IMR-90 (cell line): ENCODE results near the gene ADAT1. TPM values are rescaled to one million over a fixed set of nuclear protein-coding genes. Genes with fewer than 3 reads are reported as not detected.

ENCODE experiments used
- ATAC-seq: fragments of 200-7000 bp; cut with Tn5 transposase; 2 replicates; pipeline ENCODE4 v1.9.1; 2020; ENCODE audit warnings: low read depth, mild to moderate bottlenecking, moderate library complexity
- BruUV-seq: library from RNA; stranded (reverse); fragments of 400-500 nt; replicated peaks from 2 replicates; lab custom pipeline; 2021; lab: Mats Ljungman, UMichigan
- CTCF ChIA-PET: fragments of 300-600 bp; formaldehyde crosslinking; extraction: SDS; loops from one replicate; lab custom pipeline; 2021; ENCODE audit warnings: antibody characterized with exemption; lab: Yijun Ruan, JAX
- POLR2A ChIA-PET: fragments of 300-600 bp; sonication (Branson Sonifier 250); formaldehyde crosslinking; loops from one replicate; lab custom pipeline; 2022; ENCODE audit warnings: antibody characterized with exemption; ENCODE audit not compliant: unreplicated experiment; lab: Charles Lee
- DNase-seq: peaks from one replicate; pipeline ENCODE4 v3.0.0; 2013
- H2AFZ ChIP-seq: replicated peaks from 2 replicates; pipeline ENCODE3; 2013; ENCODE audit warnings: low read length, mild to moderate bottlenecking; ENCODE audit not compliant: poor library complexity
- H2AK5ac ChIP-seq: 2 replicates; pipeline ENCODE4 v1.6.1; 2013; ENCODE audit warnings: low read depth, low read length, inconsistent platforms
- H2AK9ac ChIP-seq: replicated peaks from 2 replicates; pipeline ENCODE3; 2013; ENCODE audit warnings: mild to moderate bottlenecking, low read depth, low read length, moderate library complexity; ENCODE audit not compliant: poor library complexity
- H2BK120ac ChIP-seq: 2 replicates; pipeline ENCODE4 v1.6.1; 2013; ENCODE audit warnings: low read depth, low read length, inconsistent platforms
- H2BK15ac ChIP-seq: 3 replicates; pipeline ENCODE4 v1.6.1; 2013; ENCODE audit warnings: low read depth, low read length, inconsistent platforms
- H2BK20ac ChIP-seq: 2 replicates; pipeline ENCODE4 v1.6.1; 2013; ENCODE audit warnings: low read depth, mild to moderate bottlenecking, inconsistent platforms, low read length, moderate library complexity
- H2BK5ac ChIP-seq: 2 replicates; pipeline ENCODE4 v1.6.1; 2013; ENCODE audit warnings: mild to moderate bottlenecking, low read depth, low read length, inconsistent platforms; ENCODE audit not compliant: poor library complexity, severe bottlenecking
- H3K14ac ChIP-seq: replicated peaks from 2 replicates; pipeline ENCODE4 v1.6.1; 2013; ENCODE audit warnings: low read depth, low read length, inconsistent platforms
- H3K18ac ChIP-seq: 2 replicates; pipeline ENCODE4 v1.6.1; 2013; ENCODE audit warnings: low read depth, low read length, control low read depth
- H3K23ac ChIP-seq: 2 replicates; pipeline ENCODE4 v1.6.1; 2013; ENCODE audit warnings: low read depth, low read length, inconsistent platforms
- H3K27ac ChIP-seq: 2 replicates; pipeline ENCODE4 v1.5.1; 2013; ENCODE audit warnings: mild to moderate bottlenecking, control low read depth, low read length; ENCODE audit not compliant: insufficient read depth
- H3K27me3 ChIP-seq: 2 replicates; pipeline ENCODE4 v1.6.1; 2013; ENCODE audit warnings: low read length; ENCODE audit not compliant: control insufficient read depth, insufficient read depth
- H3K36me3 ChIP-seq: 2 replicates; pipeline ENCODE4 v1.6.1; 2013; ENCODE audit warnings: low read length, mixed read lengths; ENCODE audit not compliant: control insufficient read depth, insufficient read depth
- H3K4ac ChIP-seq: 2 replicates; pipeline ENCODE4 v1.6.1; 2013; ENCODE audit warnings: low read depth, low read length, inconsistent platforms
- H3K4me1 ChIP-seq: 2 replicates; pipeline ENCODE4 v1.6.1; 2013; ENCODE audit warnings: low read length, mixed read lengths; ENCODE audit not compliant: control insufficient read depth, insufficient read depth
- H3K4me2 ChIP-seq: 2 replicates; pipeline ENCODE4 v1.6.1; 2013; ENCODE audit warnings: low read depth, mild to moderate bottlenecking, control low read depth, low read length, moderate library complexity
- H3K4me3 ChIP-seq: 2 replicates; pipeline ENCODE4 v1.5.1; 2013; ENCODE audit warnings: low read depth, mild to moderate bottlenecking, control low read depth, low read length, moderate library complexity; ENCODE audit not compliant: insufficient read depth
- H3K56ac ChIP-seq: 2 replicates; pipeline ENCODE4 v1.6.1; 2013; ENCODE audit warnings: low read length, inconsistent platforms; ENCODE audit not compliant: insufficient read depth; ENCODE audit errors: extremely low read depth
- H3K79me1 ChIP-seq, 2 experiments: 2 replicates each; pipeline ENCODE4 v1.6.1; 2013; ENCODE audit warnings: low read length in 2 of 2, inconsistent platforms in 1 of 2, low read depth in 1 of 2
- H3K9ac ChIP-seq: 2 replicates; pipeline ENCODE4 v1.6.1; 2013; ENCODE audit warnings: low read depth, low read length, control low read depth
- H3K9me1 ChIP-seq: 2 replicates; pipeline ENCODE4 v1.6.1; 2013; ENCODE audit warnings: low read length, inconsistent platforms; ENCODE audit not compliant: insufficient read depth
- H3K9me3 ChIP-seq: 2 replicates; pipeline ENCODE4 v1.6.1; 2013; ENCODE audit warnings: low read length; ENCODE audit not compliant: control insufficient read depth, insufficient read depth
- H4K20me1 ChIP-seq: 2 replicates; pipeline ENCODE4 v1.6.1; 2013; ENCODE audit warnings: low read length, inconsistent platforms; ENCODE audit not compliant: insufficient read depth
- H4K5ac ChIP-seq: 2 replicates; pipeline ENCODE4 v1.6.1; 2013; ENCODE audit warnings: mild to moderate bottlenecking, low read depth, low read length, control low read depth
- H4K8ac ChIP-seq, 2 experiments: 2 replicates each; pipeline ENCODE4 v1.6.1; 2013; ENCODE audit warnings: low read depth in 2 of 2, low read length in 2 of 2, control low read depth in 1 of 2, inconsistent platforms in 1 of 2
- H4K91ac ChIP-seq: 2 replicates; pipeline ENCODE4 v1.6.1; 2013; ENCODE audit warnings: low read depth, low read length, inconsistent platforms; ENCODE audit not compliant: insufficient read depth
- NFE2L2 ChIP-seq: fragments of 150-350 bp; IDR thresholded peaks from 2 replicates; pipeline ENCODE4 v1.6.1; 2016; ENCODE audit warnings: low read depth, mild to moderate bottlenecking, low read length
- RAD21 ChIP-seq: IDR thresholded peaks from 2 replicates; pipeline ENCODE4 v1.6.1; 2012; ENCODE audit warnings: low read length, improper control_type of control experiment
- SMC3 ChIP-seq: fragments of 150-350 bp; IDR thresholded peaks from 2 replicates; pipeline ENCODE4 v1.6.1; 2016; ENCODE audit warnings: low read depth, mild to moderate bottlenecking, antibody characterized with exemption, low read length, moderate library complexity
- WGBS, 2 experiments: methylation state at CpG; one replicate each; pipeline versions ENCODE4 v1.1.5 to v1.1.7; 2013; ENCODE audit warnings: missing lambda C conversion rate in 2 of 2; ENCODE audit not compliant: insufficient read length in 1 of 2; ENCODE audit errors: extremely low coverage in 2 of 2; 5-methylcytosine and 5-hydroxymethylcytosine counted together
- dilution Hi-C: fragments of 300-500 bp; cut with HindIII; formaldehyde crosslinking; loops from one replicate; pipeline ENCODE4 v1.14.3; 2018; ENCODE audit warnings: low sequenced_read_pairs; ENCODE audit not compliant: unreplicated experiment
- in situ Hi-C: fragments of 300-500 bp; cut with MboI; formaldehyde crosslinking; loops from 3 replicates; pipeline ENCODE4 v1.14.3; 2019; ENCODE audit warnings: low sequenced_read_pairs, inconsistent platforms, mixed read lengths
- intact Hi-C: fragments of 100-400 bp; cut with micrococcal nuclease; formaldehyde crosslinking; loops from 2 replicates; pipeline ENCODE4 v1.10.0; 2022
- polyA plus RNA-seq, 3 experiments: library from polyadenylated mRNA; depleted of rRNA; stranded (reverse); fragments of >200 nt; gene quantifications; 2 replicates each; pipeline ENCODE4 v1.2.3, GENCODE V29; 2012; ENCODE audit warnings: low replicate concordance in 1 of 3
- total RNA-seq: library from RNA; depleted of rRNA; stranded (reverse); fragments of >200 nt; gene quantifications from 2 replicates; pipeline ENCODE4 v1.2.3, GENCODE V29; 2012
- TF ChIP-seq, protein P1 (sequence below): fragments of 150-350 bp; IDR thresholded peaks from 2 replicates; pipeline ENCODE4 v1.6.1; 2016; ENCODE audit warnings: low read depth, mild to moderate bottlenecking, low read length, moderate library complexity, borderline replicate concordance
- TF ChIP-seq, protein P2 (sequence below): conservative IDR thresholded peaks from 2 replicates; pipeline ENCODE4 v1.5.1; 2012; ENCODE audit warnings: mild to moderate bottlenecking, low read depth, low read length, improper control_type of control experiment

ADAT1 gene
- total and polyA plus RNA-seq, 2 of the 4 experiments (the other 2 are of a cell fraction), result 22.7 to 52.9 TPM

DNA sequence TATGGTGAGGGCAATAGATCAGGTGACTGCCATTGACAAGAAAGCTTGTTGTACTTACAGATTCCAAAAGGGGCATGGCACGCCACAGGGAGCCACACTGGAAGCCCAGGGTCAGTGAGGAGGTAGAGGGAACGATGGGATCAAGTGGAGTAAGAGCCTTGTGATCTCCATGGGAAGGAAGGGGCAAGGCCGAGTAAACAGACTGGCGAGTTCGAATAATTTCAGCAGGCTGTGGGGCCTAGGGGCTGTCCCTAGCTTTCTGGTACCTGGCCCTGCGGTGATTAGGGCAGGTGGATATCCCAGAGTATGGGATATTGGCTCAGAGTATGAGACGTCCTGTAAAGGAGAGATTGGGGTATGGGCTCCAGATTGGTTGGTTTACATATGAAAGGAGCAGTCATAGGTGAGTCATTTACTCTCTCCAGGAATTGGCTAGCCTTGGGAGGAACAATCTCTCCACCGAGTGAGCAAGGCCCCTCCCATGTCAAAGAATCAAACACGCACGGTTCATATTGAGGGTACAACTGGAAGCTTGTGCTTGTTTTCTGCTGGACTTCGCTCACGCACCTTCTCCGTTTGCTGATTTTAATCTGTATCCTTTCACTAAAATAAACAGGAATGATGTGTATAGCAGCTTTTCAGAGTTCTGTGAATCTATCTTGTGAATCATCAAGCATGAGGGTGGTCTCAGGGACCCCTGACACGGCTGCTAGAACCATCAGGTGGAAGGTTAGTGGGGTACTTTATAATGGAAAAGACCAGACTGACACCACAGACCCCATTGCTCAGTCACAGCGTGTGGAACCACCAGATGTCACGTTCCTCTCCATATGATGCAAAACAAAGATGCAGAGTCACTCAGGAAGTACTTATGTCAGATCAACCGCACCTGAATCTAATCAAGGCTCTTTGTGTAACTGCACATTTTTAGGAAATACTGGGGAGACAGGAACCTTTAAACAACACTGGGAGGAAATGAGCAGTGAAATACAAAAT, 29.0 kb downstream of the ADAT1 start:
- ATAC-seq (peak; percentile 52; the same call in 1 of the 2 replicates), DNase-seq (peak; percentile 83)
- Histone ChIP-seq H3K18ac (no peak overlapping the region), H3K9ac (no peak overlapping the region), H2BK5ac (no peak overlapping the region), H3K79me1 (peaks cover 0 to 5% of the 10 kb centered on the region in 2 experiments; a peak in 1 of 4 replicates), H4K8ac (no peak overlapping the region), H3K9me3 (peaks cover 3% of the 10 kb centered on the region; the same call in 1 of the 2 replicates), H3K23ac (no peak overlapping the region), H2BK120ac (no peak overlapping the region), H3K27me3 (no peaks in the 10 kb centered on the region), H4K91ac (no peak overlapping the region), H3K36me3 (peaks cover 6% of the 10 kb centered on the region), H4K5ac (no peak overlapping the region), H3K27ac (no peak overlapping the region), H3K56ac (no peak overlapping the region), H2BK20ac (no peak overlapping the region), H3K4me1 (peaks cover 6% of the 10 kb centered on the region), H2AFZ (no peak overlapping the region), H2AK9ac (peak overlapping the region; percentile 56), H3K4me3 (no peak overlapping the region), H3K4me2 (no peak overlapping the region), H3K9me1 (peaks cover 3% of the 10 kb centered on the region; the same call in 1 of the 2 replicates), H3K14ac (no peak overlapping the region), H3K4ac (no peak overlapping the region), H4K20me1 (no peaks in the 10 kb centered on the region), H2BK15ac (no peak overlapping the region), H2AK5ac (peak overlapping the region; percentile 28; the same call in 1 of the 2 replicates)
- ChIA-PET CTCF (no interaction called here), POLR2A (no interaction called here)
- intact Hi-C loops (no loop called here), in situ Hi-C loops (loop anchor here (25.0 kb wide), 1 partner anchor 382 kb away; the partner anchor contains the start of genes CTRB1 and CTRB2), dilution Hi-C loops (no loop called here)
- no TSS peak for BruUV-seq
- WGBS, 2 experiments, result 80% methylated on average over 6 of the region's 17 CpGs; no CpG with 5 or more reads in 1 of the 2 experiments
- TF ChIP-seq, protein P1, sequence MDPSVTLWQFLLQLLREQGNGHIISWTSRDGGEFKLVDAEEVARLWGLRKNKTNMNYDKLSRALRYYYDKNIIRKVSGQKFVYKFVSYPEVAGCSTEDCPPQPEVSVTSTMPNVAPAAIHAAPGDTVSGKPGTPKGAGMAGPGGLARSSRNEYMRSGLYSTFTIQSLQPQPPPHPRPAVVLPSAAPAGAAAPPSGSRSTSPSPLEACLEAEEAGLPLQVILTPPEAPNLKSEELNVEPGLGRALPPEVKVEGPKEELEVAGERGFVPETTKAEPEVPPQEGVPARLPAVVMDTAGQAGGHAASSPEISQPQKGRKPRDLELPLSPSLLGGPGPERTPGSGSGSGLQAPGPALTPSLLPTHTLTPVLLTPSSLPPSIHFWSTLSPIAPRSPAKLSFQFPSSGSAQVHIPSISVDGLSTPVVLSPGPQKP, result no peak
- TF ChIP-seq SMC3 (no peak), RAD21 (no peak), NFE2L2 (peak; percentile 59)
- TF ChIP-seq, protein P2, sequence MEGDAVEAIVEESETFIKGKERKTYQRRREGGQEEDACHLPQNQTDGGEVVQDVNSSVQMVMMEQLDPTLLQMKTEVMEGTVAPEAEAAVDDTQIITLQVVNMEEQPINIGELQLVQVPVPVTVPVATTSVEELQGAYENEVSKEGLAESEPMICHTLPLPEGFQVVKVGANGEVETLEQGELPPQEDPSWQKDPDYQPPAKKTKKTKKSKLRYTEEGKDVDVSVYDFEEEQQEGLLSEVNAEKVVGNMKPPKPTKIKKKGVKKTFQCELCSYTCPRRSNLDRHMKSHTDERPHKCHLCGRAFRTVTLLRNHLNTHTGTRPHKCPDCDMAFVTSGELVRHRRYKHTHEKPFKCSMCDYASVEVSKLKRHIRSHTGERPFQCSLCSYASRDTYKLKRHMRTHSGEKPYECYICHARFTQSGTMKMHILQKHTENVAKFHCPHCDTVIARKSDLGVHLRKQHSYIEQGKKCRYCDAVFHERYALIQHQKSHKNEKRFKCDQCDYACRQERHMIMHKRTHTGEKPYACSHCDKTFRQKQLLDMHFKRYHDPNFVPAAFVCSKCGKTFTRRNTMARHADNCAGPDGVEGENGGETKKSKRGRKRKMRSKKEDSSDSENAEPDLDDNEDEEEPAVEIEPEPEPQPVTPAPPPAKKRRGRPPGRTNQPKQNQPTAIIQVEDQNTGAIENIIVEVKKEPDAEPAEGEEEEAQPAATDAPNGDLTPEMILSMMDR, result no peak
